Measurements from ENCODE around the gene CCDC180.
"Not testable (repeated sequence)": the region's sequence is repeated elsewhere in the genome, so short reads cannot be mapped to it uniquely, and the experiment has no call there.

CCDC180 gene

DNA sequence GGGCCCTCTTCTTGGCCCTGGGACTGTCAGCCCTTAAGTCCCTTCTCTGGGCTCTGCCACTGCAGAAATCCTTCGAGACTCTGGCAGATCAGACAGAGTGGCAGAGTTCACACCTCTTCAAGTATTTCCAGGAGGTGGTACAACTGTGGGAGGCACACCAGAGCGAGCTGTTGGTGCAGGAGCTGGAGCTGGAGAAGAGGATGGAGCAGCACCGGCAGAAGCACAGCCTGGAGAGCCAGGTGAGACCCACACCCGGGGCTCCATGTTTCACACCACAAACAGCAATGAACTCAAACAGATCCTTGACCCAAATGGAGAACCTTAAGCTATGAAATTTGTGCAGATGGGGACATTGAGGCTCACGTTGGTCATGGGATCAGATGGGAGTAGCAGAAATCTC, 17.5 kb downstream of the CCDC180 start:
- DNase-seq (ENCODE audit: low read depth), result no peak
- H3K4me3 ChIP-seq (ENCODE audit: low read depth, low read length), result no peak overlapping the region
- TF ChIP-seq, protein P1, sequence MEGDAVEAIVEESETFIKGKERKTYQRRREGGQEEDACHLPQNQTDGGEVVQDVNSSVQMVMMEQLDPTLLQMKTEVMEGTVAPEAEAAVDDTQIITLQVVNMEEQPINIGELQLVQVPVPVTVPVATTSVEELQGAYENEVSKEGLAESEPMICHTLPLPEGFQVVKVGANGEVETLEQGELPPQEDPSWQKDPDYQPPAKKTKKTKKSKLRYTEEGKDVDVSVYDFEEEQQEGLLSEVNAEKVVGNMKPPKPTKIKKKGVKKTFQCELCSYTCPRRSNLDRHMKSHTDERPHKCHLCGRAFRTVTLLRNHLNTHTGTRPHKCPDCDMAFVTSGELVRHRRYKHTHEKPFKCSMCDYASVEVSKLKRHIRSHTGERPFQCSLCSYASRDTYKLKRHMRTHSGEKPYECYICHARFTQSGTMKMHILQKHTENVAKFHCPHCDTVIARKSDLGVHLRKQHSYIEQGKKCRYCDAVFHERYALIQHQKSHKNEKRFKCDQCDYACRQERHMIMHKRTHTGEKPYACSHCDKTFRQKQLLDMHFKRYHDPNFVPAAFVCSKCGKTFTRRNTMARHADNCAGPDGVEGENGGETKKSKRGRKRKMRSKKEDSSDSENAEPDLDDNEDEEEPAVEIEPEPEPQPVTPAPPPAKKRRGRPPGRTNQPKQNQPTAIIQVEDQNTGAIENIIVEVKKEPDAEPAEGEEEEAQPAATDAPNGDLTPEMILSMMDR (IDR thresholded peaks at IDR 0.05; ENCODE audit: low read depth, low read length, missing control alignments), result no peak

GRCh38 chr9:97327562-97327961, 20.1 kb downstream of the CCDC180 start:
- TF ChIP-seq, protein P1 (IDR thresholded peaks at IDR 0.05; ENCODE audit: low read depth, low read length, missing control alignments), result no peak
- DNase-seq (ENCODE audit: low read depth), result no peak
- H3K4me3 ChIP-seq (ENCODE audit: low read depth, low read length), result no peak overlapping the region

- no peak overlapping the region for H3K4me3 ChIP-seq (ENCODE audit: low read depth, low read length)
- no peak for DNase-seq (ENCODE audit: low read depth)
- TF ChIP-seq, protein P1 (IDR thresholded peaks at IDR 0.05; ENCODE audit: low read depth, low read length, missing control alignments), result no peak
Observed at GRCh38 chr9:97332993-97333392, 25.5 kb downstream of the CCDC180 start.

DNA sequence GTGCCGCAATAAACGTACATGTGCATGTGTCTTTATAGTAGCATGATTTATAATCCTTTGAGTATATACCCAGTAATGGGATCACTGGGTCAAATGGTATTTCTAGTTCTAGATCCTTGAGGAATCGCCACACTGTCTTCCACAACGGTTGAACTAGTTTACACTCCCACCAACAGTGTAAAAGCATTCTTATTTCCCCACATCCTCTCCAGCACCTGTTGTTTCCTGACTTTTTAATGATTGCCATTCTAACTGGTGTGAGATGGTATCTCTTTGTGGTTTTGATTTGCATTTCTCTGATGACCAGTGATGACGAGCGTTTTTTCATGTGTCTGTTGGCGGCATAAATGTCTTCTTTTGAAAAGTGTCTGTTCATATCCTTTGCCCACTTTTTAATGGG, 28.2 kb downstream of the CCDC180 start:
- not testable (repeated sequence) for H3K4me3 ChIP-seq (ENCODE audit: low read depth, low read length); DNase-seq (ENCODE audit: low read depth)

DNA sequence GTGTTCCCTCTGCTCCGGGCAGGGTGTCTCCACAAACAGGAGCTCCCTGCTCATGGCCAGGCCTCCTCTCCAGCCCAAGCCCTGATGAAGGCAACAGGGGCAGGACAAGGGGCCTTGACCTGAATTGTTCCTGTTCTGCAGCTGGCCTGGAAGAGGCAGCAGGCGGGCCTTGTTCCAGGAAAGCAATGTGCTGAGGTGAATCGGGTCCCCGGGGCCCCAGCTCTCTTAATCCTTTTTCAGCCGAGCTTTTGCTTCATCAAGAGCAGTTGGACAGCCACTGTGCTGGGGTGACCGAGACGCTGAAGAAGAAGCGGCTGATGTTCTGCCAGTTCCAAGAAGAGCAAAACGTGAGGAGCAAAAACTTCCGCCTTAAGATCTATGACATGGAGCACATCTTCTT, 41.4 kb downstream of the CCDC180 start:
- TF ChIP-seq, protein P1 (IDR thresholded peaks at IDR 0.05; ENCODE audit: low read depth, low read length, missing control alignments), result no peak
- H3K4me3 ChIP-seq (ENCODE audit: low read depth, low read length), result no peak overlapping the region
- DNase-seq (ENCODE audit: low read depth), result no peak

- no peak for DNase-seq (ENCODE audit: low read depth)
- TF ChIP-seq, protein P1 (IDR thresholded peaks at IDR 0.05; ENCODE audit: low read depth, low read length, missing control alignments), result no peak
- H3K4me3 ChIP-seq (ENCODE audit: low read depth, low read length), result no peak overlapping the region
Observed at GRCh38 chr9:97349400-97349799, 41.9 kb downstream of the CCDC180 start.

- no peak overlapping the region for H3K4me3 ChIP-seq (ENCODE audit: low read depth, low read length)
- TF ChIP-seq, protein P1 (IDR thresholded peaks at IDR 0.05; ENCODE audit: low read depth, low read length, missing control alignments), result no peak
- DNase-seq (ENCODE audit: low read depth), result no peak
Observed at GRCh38 chr9:97354637-97355036, 47.2 kb downstream of the CCDC180 start.

- H3K4me3 ChIP-seq (ENCODE audit: low read depth, low read length), result no peak overlapping the region
- TF ChIP-seq, protein P1 (IDR thresholded peaks at IDR 0.05; ENCODE audit: low read depth, low read length, missing control alignments), result no peak
- no peak for DNase-seq (ENCODE audit: low read depth)
Observed at GRCh38 chr9:97357056-97357455, 49.6 kb downstream of the CCDC180 start.

Measured in GM12864 (cell line).